Smooth muscle cell (in vitro differentiated cells): Measurements from ENCODE around the gene ABL2. TPM values are rescaled to one million over a fixed set of nuclear protein-coding genes. Genes with fewer than 3 reads are reported as not detected.

Experiments
- DNase-seq: peaks from one replicate; lab custom pipeline; 2025; ENCODE audit not compliant: unreplicated experiment; lab: John Stamatoyannopoulos, UW
- H2AFZ ChIP-seq: fragments of 200-600 bp; sonication (generic); 2 replicates; pipeline ENCODE4 v1.6.0; 2016; ENCODE audit warnings: antibody characterized with exemption, low read depth, mild to moderate bottlenecking
- H3F3A ChIP-seq: fragments of 200-600 bp; sonication (generic); 2 replicates; pipeline ENCODE4 v1.6.0; 2017; ENCODE audit warnings: antibody characterized with exemption, low read depth
- H3K27ac ChIP-seq: fragments of 200-600 bp; sonication (generic); 2 replicates; pipeline ENCODE4 v1.5.1; 2016; ENCODE audit warnings: low read depth, mild to moderate bottlenecking
- H3K27me3 ChIP-seq: fragments of 200-600 bp; sonication (generic); 2 replicates; pipeline ENCODE4 v1.6.1; 2016; ENCODE audit warnings: low read depth, mild to moderate bottlenecking
- H3K36me3 ChIP-seq: fragments of 200-600 bp; sonication (generic); 2 replicates; pipeline ENCODE4 v1.5.1; 2016; ENCODE audit warnings: low read depth
- H3K4me1 ChIP-seq: fragments of 200-600 bp; sonication (generic); 2 replicates; pipeline ENCODE4 v1.5.1; 2016; ENCODE audit warnings: low read depth
- H3K4me2 ChIP-seq: fragments of 200-600 bp; sonication (generic); 2 replicates; pipeline ENCODE4 v1.6.0; 2016; ENCODE audit warnings: mild to moderate bottlenecking
- H3K4me3 ChIP-seq: fragments of 200-600 bp; sonication (generic); 2 replicates; pipeline ENCODE4 v1.5.1; 2016; ENCODE audit warnings: mild to moderate bottlenecking
- H3K79me2 ChIP-seq: fragments of 200-600 bp; sonication (generic); 2 replicates; pipeline ENCODE4 v1.6.0; 2016; ENCODE audit warnings: low read depth, mild to moderate bottlenecking
- H3K9ac ChIP-seq: fragments of 200-600 bp; sonication (generic); 2 replicates; pipeline ENCODE4 v1.6.0; 2016; ENCODE audit warnings: low read depth
- H3K9me3 ChIP-seq: fragments of 200-600 bp; sonication (generic); replicated peaks from 2 replicates; pipeline ENCODE4 v1.5.1; 2016; ENCODE audit warnings: low read depth
- H4K20me1 ChIP-seq: fragments of 200-600 bp; sonication (generic); 2 replicates; pipeline ENCODE4 v1.6.0; 2016; ENCODE audit warnings: low read depth
- CTCF ChIP-seq: fragments of 200-600 bp; sonication (generic); IDR thresholded peaks from 2 replicates; pipeline ENCODE4 v1.5.1; 2017; ENCODE audit warnings: borderline replicate concordance, mild to moderate bottlenecking, antibody characterized with exemption; ENCODE audit not compliant: insufficient read depth, poor library complexity, severe bottlenecking
- WGBS: methylation state at CpG from one replicate; pipeline ENCODE4 v1.1.7; 2016; ENCODE audit warnings: low lambda C conversion rate; 5-methylcytosine and 5-hydroxymethylcytosine counted together
- polyA plus RNA-seq: library from polyadenylated mRNA; unstranded; fragments of >200 nt; fragmentation: Nextera tagmentation; extraction: Ambion mirVana; gene quantifications from 2 replicates; pipeline ENCODE4 v1.2.1, GENCODE V29; 2016
- total RNA-seq: library from RNA; depleted of rRNA; stranded (reverse); fragments of >200 nt; gene quantifications from 2 replicates; pipeline ENCODE4 v1.2.3, GENCODE V29; 2014

ABL2 gene
- total and polyA plus RNA-seq, 2 experiments from 2014 or later, result 16.5 to 56.5 TPM

DNA sequence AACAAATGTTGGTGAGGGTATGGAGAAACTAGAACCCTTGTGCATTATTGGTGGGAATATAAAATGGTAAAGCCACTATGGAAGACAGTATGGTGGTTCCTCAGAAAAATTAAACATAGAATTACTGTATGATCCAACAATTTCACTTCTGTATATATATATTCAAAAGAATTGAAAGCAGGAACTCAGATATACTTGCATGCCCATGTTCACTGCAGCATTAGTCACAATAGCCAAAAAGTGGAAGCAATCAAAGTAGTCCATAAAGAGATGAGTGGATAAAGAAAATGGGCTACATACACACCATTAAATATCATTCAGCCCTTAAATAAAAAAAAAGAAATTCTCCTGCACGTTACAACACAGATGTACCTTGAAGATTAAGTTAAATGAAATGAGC is 34.1 kb downstream of the ABL2 start:
- H2AFZ ChIP-seq, result no peak overlapping the region
- H3K27ac ChIP-seq, result no peak overlapping the region
- H3K9ac ChIP-seq, result no peak overlapping the region
- no peaks in the 10 kb centered on the region for H3K27me3 ChIP-seq
- H3K79me2 ChIP-seq, result peaks cover 52% of the 10 kb centered on the region
- H3K9me3 ChIP-seq, result no peaks in the 10 kb centered on the region
- WGBS, result 94% methylated on average over 1 of the region's 1 CpG
- no peaks in the 10 kb centered on the region for H3F3A ChIP-seq
- no peak for DNase-seq
- H3K4me2 ChIP-seq, result no peak overlapping the region
- no peaks in the 10 kb centered on the region for H3K36me3 ChIP-seq
- TF ChIP-seq CTCF, result no peak
- H3K4me3 ChIP-seq, result no peak overlapping the region
- H3K4me1 ChIP-seq, result no peaks in the 10 kb centered on the region
- peaks cover 16% of the 10 kb centered on the region for H4K20me1 ChIP-seq

GRCh38 chr1:179194068-179194537 is 35.4 kb downstream of the ABL2 start:
- Histone ChIP-seq H3K36me3 (no peaks in the 10 kb centered on the region), H3K4me3 (no peak overlapping the region), H3K4me1 (no peaks in the 10 kb centered on the region), H3K27ac (no peak overlapping the region), H2AFZ (no peak overlapping the region), H4K20me1 (peaks cover 16% of the 10 kb centered on the region), H3K9me3 (no peaks in the 10 kb centered on the region), H3F3A (no peaks in the 10 kb centered on the region), H3K4me2 (no peak overlapping the region), H3K27me3 (no peaks in the 10 kb centered on the region), H3K9ac (no peak overlapping the region), H3K79me2 (peaks cover 54% of the 10 kb centered on the region)
- no peak for TF ChIP-seq CTCF
- no peak for DNase-seq
- 79% methylated on average over 2 of the region's 2 CpGs for WGBS

DNA sequence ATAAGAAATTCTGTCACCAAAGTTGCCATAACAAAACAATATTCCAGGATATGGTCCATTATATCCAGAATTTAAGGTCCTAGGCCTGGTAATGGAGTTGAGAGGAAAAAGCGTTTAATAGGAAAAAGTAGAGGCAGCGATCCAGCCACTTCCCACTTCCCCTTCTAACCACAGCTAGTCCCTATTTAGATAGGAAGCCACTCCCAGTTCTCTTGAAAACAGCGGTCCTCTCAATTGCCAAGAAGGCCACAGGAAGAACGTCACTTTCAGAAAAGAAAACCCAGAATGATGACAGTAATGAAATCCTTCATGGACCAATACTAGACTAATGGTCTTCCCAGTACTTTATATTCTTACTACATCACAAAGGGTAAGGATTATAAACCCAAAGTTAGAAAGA is 38.6 kb downstream of the ABL2 start:
- H3K79me2 ChIP-seq, result peaks cover 60% of the 10 kb centered on the region
- peaks cover 7% of the 10 kb centered on the region for H4K20me1 ChIP-seq
- no peaks in the 10 kb centered on the region for H3K4me1 ChIP-seq
- DNase-seq, result no peak
- no peak overlapping the region for H3K9ac ChIP-seq
- TF ChIP-seq CTCF, result no peak
- no peaks in the 10 kb centered on the region for H3K9me3 ChIP-seq
- H3F3A ChIP-seq, result no peaks in the 10 kb centered on the region
- no peaks in the 10 kb centered on the region for H3K27me3 ChIP-seq
- no peak overlapping the region for H2AFZ ChIP-seq
- 81% methylated on average over 4 of the region's 4 CpGs for WGBS
- no peak overlapping the region for H3K27ac ChIP-seq
- H3K4me2 ChIP-seq, result no peak overlapping the region
- H3K36me3 ChIP-seq, result no peaks in the 10 kb centered on the region
- no peak overlapping the region for H3K4me3 ChIP-seq

- Histone ChIP-seq H2AFZ (no peak overlapping the region), H3K4me1 (no peaks in the 10 kb centered on the region), H3K36me3 (no peaks in the 10 kb centered on the region), H3K4me2 (peak overlapping the region; percentile 21), H3F3A (no peaks in the 10 kb centered on the region), H3K27me3 (no peaks in the 10 kb centered on the region), H3K79me2 (peaks cover 68% of the 10 kb centered on the region), H3K9me3 (no peaks in the 10 kb centered on the region), H3K4me3 (no peak overlapping the region), H3K27ac (no peak overlapping the region), H3K9ac (no peak overlapping the region), H4K20me1 (no peaks in the 10 kb centered on the region)
- DNase-seq, result no peak
- 92% methylated on average over 8 of the region's 8 CpGs for WGBS
- TF ChIP-seq CTCF, result no peak
Measured at GRCh38 chr1:179187735-179188471, 41.6 kb downstream of the ABL2 start.
